Raji (cell line): Measurements from ENCODE around the gene SPZ1.

Experiments used
- POLR2A ChIP-seq: IDR thresholded peaks from 2 replicates; pipeline ENCODE4 v1.6.1; 2011; ENCODE audit warnings: low read depth, low read length, control low read depth; ENCODE audit not compliant: insufficient read depth

The SPZ1 gene

GRCh38 chr5:80324912-80325311 lies 5.1 kb downstream of the SPZ1 start:
- no peak for TF ChIP-seq POLR2A

GRCh38 chr5:80326468-80326867 lies 6.7 kb downstream of the SPZ1 start:
- no peak for TF ChIP-seq POLR2A

- no peak for TF ChIP-seq POLR2A
These were observed 17.6 kb downstream of the SPZ1 start for GRCh38 chr5:80337379-80337778.

- no peak for TF ChIP-seq POLR2A
These were observed 19.3 kb downstream of the SPZ1 start for GRCh38 chr5:80339116-80339515.

- no peak for TF ChIP-seq POLR2A
These were observed 21.4 kb downstream of the SPZ1 start for GRCh38 chr5:80341016-80341775.

GRCh38 chr5:80343067-80343466 lies 23.3 kb downstream of the SPZ1 start:
- no peak for TF ChIP-seq POLR2A

- no peak for TF ChIP-seq POLR2A
These were observed 26.3 kb downstream of the SPZ1 start for GRCh38 chr5:80346055-80346454.

- TF ChIP-seq POLR2A: no peak
These were observed 28.4 kb downstream of the SPZ1 start for GRCh38 chr5:80348171-80348570.

- no peak for TF ChIP-seq POLR2A
These were observed 35.9 kb downstream of the SPZ1 start for GRCh38 chr5:80355686-80356085.

- TF ChIP-seq POLR2A: no peak
These were observed 37.9 kb downstream of the SPZ1 start for GRCh38 chr5:80357671-80358070.

GRCh38 chr5:80360914-80361444 lies 41.2 kb downstream of the SPZ1 start:
- no peak for TF ChIP-seq POLR2A

GRCh38 chr5:80364892-80365291 lies 45.1 kb downstream of the SPZ1 start:
- no peak for TF ChIP-seq POLR2A

- no peak for TF ChIP-seq POLR2A
These were observed 49.1 kb downstream of the SPZ1 start for GRCh38 chr5:80368661-80369480.

GRCh38 chr5:80369521-80369920 lies 49.7 kb downstream of the SPZ1 start:
- no peak for TF ChIP-seq POLR2A

- no peak for TF ChIP-seq POLR2A
These were observed 50.6 kb downstream of the SPZ1 start for GRCh38 chr5:80370390-80370789.
